Endodermal cell (in vitro differentiated cells): ENCODE results near the gene LRP6. TPM values are rescaled to one million over a fixed set of nuclear protein-coding genes. Genes with fewer than 3 reads are reported as not detected.

ENCODE experiments used
- DNase-seq: peaks from one replicate; pipeline ENCODE4 v3.0.0-alpha.2; 2017
- H3K27ac ChIP-seq: 2 replicates; pipeline ENCODE4 v1.5.1; 2013; ENCODE audit warnings: mild to moderate bottlenecking, low read depth, low read length, moderate library complexity
- H3K27me3 ChIP-seq: 2 replicates; pipeline ENCODE4 v1.6.1; 2013; ENCODE audit warnings: mild to moderate bottlenecking, low read length, moderate library complexity; ENCODE audit not compliant: insufficient read depth, control insufficient read depth, poor library complexity, severe bottlenecking
- H3K36me3 ChIP-seq: 2 replicates; pipeline ENCODE4 v1.7.0; 2013; ENCODE audit warnings: mild to moderate bottlenecking, low read length, moderate library complexity; ENCODE audit not compliant: control insufficient read depth, insufficient read depth
- H3K4me1 ChIP-seq: one replicate; pipeline ENCODE4 v1.7.0; 2013; ENCODE audit warnings: low read length; ENCODE audit not compliant: control insufficient read depth, insufficient read depth
- H3K4me3 ChIP-seq: 2 replicates; pipeline ENCODE4 v1.5.1; 2013; ENCODE audit warnings: mild to moderate bottlenecking, low read length, moderate library complexity
- H3K9ac ChIP-seq: 2 replicates; pipeline ENCODE4 v1.6.1; 2013; ENCODE audit warnings: mild to moderate bottlenecking, low read length, moderate library complexity; ENCODE audit not compliant: poor library complexity, severe bottlenecking; ENCODE audit errors: extremely low read depth
- H3K9me3 ChIP-seq: 2 replicates; pipeline ENCODE4 v1.6.1; 2013; ENCODE audit warnings: mild to moderate bottlenecking, low read length, moderate library complexity; ENCODE audit not compliant: control insufficient read depth
- H3K27ac Mint-ChIP-seq: 2 replicates; pipeline ENCODE4 v1.8.0; 2020; ENCODE audit warnings: mixed read lengths
- H3K27me3 Mint-ChIP-seq: 2 replicates; pipeline ENCODE4 v1.8.0; 2021; ENCODE audit warnings: mild to moderate bottlenecking, mixed read lengths; ENCODE audit not compliant: insufficient read depth
- H3K36me3 Mint-ChIP-seq: 2 replicates; pipeline ENCODE4 v1.8.0; 2020; ENCODE audit warnings: low read depth, mixed read lengths
- H3K4me1 Mint-ChIP-seq: 2 replicates; pipeline ENCODE4 v1.8.0; 2020; ENCODE audit warnings: mixed read lengths
- H3K4me3 Mint-ChIP-seq: 2 replicates; pipeline ENCODE4 v1.8.0; 2020; ENCODE audit warnings: mild to moderate bottlenecking, moderate library complexity, mixed read lengths
- H3K9me3 Mint-ChIP-seq: 2 replicates; pipeline ENCODE4 v1.8.0; 2020; ENCODE audit warnings: mild to moderate bottlenecking, mixed read lengths
- WGBS, 2 experiments: methylation state at CpG; one replicate each; pipeline versions ENCODE4 v1.1.5 to v1.1.7; 2013; ENCODE audit warnings: missing lambda C conversion rate in 2 of 2, mixed read lengths in 1 of 2; ENCODE audit not compliant: insufficient coverage in 1 of 2, insufficient read length in 1 of 2; 5-methylcytosine and 5-hydroxymethylcytosine counted together
- total RNA-seq, 2 donors: library from RNA; stranded (reverse); fragmentation: NEBNext Ultra II Directional in 1 of 2; extraction: Animal tissue kit (Norgen Biotek cat#: 25700) in 1 of 2; gene quantifications; 2 replicates in 1 of 2; 3 replicates in 1 of 2; pipeline ENCODE4 v1.2.1, GENCODE V29; 2021
- TF ChIP-seq, protein P1 (sequence below): fragments of 200-600 bp; sonication (generic); conservative IDR thresholded peaks from 2 replicates; pipeline ENCODE4 v1.5.0; 2021; ENCODE audit warnings: antibody characterized with exemption, mild to moderate bottlenecking

Gene LRP6
- total RNA-seq, 2 donors from 2014 or later = 109 to 182 TPM

- no peak overlapping the region for H3K27ac ChIP-seq
- no peaks in the 10 kb centered on the region for H3K27me3 ChIP-seq
- H3K27ac Mint-ChIP-seq = peak overlapping the region; percentile 52
- H3K36me3 ChIP-seq = no peaks in the 10 kb centered on the region
- H3K9ac ChIP-seq = no peak overlapping the region
- no peak for DNase-seq
- TF ChIP-seq, protein P1, sequence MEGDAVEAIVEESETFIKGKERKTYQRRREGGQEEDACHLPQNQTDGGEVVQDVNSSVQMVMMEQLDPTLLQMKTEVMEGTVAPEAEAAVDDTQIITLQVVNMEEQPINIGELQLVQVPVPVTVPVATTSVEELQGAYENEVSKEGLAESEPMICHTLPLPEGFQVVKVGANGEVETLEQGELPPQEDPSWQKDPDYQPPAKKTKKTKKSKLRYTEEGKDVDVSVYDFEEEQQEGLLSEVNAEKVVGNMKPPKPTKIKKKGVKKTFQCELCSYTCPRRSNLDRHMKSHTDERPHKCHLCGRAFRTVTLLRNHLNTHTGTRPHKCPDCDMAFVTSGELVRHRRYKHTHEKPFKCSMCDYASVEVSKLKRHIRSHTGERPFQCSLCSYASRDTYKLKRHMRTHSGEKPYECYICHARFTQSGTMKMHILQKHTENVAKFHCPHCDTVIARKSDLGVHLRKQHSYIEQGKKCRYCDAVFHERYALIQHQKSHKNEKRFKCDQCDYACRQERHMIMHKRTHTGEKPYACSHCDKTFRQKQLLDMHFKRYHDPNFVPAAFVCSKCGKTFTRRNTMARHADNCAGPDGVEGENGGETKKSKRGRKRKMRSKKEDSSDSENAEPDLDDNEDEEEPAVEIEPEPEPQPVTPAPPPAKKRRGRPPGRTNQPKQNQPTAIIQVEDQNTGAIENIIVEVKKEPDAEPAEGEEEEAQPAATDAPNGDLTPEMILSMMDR = no peak
- peaks cover 4% of the 10 kb centered on the region for H3K36me3 Mint-ChIP-seq
- peaks cover 20% of the 10 kb centered on the region for H3K9me3 ChIP-seq
- H3K27me3 Mint-ChIP-seq = peaks cover 3% of the 10 kb centered on the region
- H3K9me3 Mint-ChIP-seq = peaks cover 24% of the 10 kb centered on the region
- H3K4me1 Mint-ChIP-seq = peaks cover 8% of the 10 kb centered on the region
- peaks cover 3% of the 10 kb centered on the region for H3K4me1 ChIP-seq
- no peak overlapping the region for H3K4me3 Mint-ChIP-seq
- no peak overlapping the region for H3K4me3 ChIP-seq
- 83 to 95% methylated on average over 2 to 4 of the region's 4 CpGs for WGBS, 2 experiments
Observed at GRCh38 chr12:12273291-12273957, 6.6 kb upstream of the LRP6 start.

GRCh38 chr12:12272869-12273268 lies 6.0 kb upstream of the LRP6 start:
- no peak overlapping the region for H3K9ac ChIP-seq
- peaks cover 4% of the 10 kb centered on the region for H3K4me1 ChIP-seq
- H3K27me3 ChIP-seq = no peaks in the 10 kb centered on the region
- Mint-ChIP-seq H3K27me3 (peaks cover 3% of the 10 kb centered on the region), H3K36me3 (peaks cover 4% of the 10 kb centered on the region), H3K9me3 (peaks cover 29% of the 10 kb centered on the region), H3K4me3 (no peak overlapping the region), H3K4me1 (peaks cover 9% of the 10 kb centered on the region), H3K27ac (peak overlapping the region; percentile 52)
- no peak overlapping the region for H3K4me3 ChIP-seq
- no peaks in the 10 kb centered on the region for H3K36me3 ChIP-seq
- H3K9me3 ChIP-seq = peaks cover 16% of the 10 kb centered on the region
- DNase-seq = no peak
- TF ChIP-seq, protein P1 = no peak
- no peak overlapping the region for H3K27ac ChIP-seq

DNA sequence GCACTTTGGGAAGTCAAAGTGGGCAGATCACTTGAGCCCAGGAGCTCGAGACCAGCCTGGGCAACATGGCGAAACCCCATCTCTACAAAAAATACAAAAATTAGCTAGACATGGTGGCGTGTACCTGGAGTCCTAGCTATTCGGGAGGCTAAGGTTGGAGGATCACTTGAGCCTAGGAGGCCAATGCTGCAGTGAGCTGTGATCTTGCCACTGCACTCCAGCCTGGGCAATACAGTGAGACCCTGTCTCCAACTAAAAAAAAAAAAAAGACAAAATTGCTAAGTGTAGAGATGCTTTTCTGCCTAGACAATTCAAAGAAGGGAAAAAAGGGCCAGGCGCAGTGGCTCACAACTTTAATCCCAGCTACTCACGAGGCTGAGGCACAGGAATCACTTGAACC lies 3.4 kb upstream of the LRP6 start:
- H3K4me1 ChIP-seq = peaks cover 7% of the 10 kb centered on the region
- no peak overlapping the region for H3K27ac ChIP-seq
- Mint-ChIP-seq H3K9me3 (peaks cover 7% of the 10 kb centered on the region), H3K4me3 (no peak overlapping the region), H3K36me3 (no peaks in the 10 kb centered on the region), H3K27ac (no peak overlapping the region), H3K27me3 (no peaks in the 10 kb centered on the region), H3K4me1 (peaks cover 15% of the 10 kb centered on the region)
- H3K4me3 ChIP-seq = no peak overlapping the region
- TF ChIP-seq, protein P1 = no peak
- H3K27me3 ChIP-seq = no peaks in the 10 kb centered on the region
- H3K9ac ChIP-seq = no peak overlapping the region
- H3K9me3 ChIP-seq = no peaks in the 10 kb centered on the region
- no peak for DNase-seq
- H3K36me3 ChIP-seq = no peaks in the 10 kb centered on the region
- WGBS, 2 experiments = 93% methylated on average over 4 to 6 of the region's 6 CpGs
